ENCODE data around the gene RIMS3.
"Not testable (repeated sequence)": the region's sequence is repeated elsewhere in the genome, so short reads cannot be mapped to it uniquely, and the experiment has no call there.

The RIMS3 gene

DNA sequence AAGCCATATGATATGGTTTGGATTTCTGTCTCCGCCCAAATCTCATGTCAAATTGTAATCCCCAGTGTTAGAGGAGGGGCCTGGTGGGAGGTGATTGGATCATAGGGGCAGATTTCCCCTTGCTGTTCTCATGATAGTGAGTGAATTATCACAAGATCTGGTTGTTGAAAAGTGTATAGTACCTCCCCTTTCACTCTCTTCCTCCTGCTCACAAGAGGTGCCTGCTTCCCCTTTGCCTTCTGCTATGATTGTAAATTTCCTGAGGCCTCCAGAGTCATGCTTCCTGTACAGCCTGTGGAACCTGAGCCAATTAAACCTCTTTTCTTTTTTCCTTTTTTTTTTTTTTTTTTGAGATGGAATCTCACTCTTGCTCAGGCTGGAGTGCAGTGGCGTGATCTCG, 90.7 kb downstream of the RIMS3 start:
- not testable (repeated sequence) for H3K27ac ChIP-seq (ENCODE audit: low read depth, low read length); H3K27me3 ChIP-seq (ENCODE audit: control insufficient read depth in 5 of 5, insufficient read depth in 4 of 5, low read length in 5 of 5); H3K4me3 ChIP-seq (ENCODE audit: low read depth in 1 of 5, low read length in 5 of 5); H3K9ac ChIP-seq (ENCODE audit: low read length in 5 of 5); H3K36me3 ChIP-seq (ENCODE audit: control insufficient read depth in 5 of 5, insufficient read depth in 5 of 5, low read length in 5 of 5); H3K4me1 ChIP-seq (ENCODE audit: control insufficient read depth in 5 of 5, insufficient read depth in 5 of 5, low read length in 5 of 5); H3K9me3 ChIP-seq (ENCODE audit: control insufficient read depth in 5 of 5, low read length in 5 of 5)

Measured in subcutaneous abdominal adipose tissue (tissue), 5 donors.